Mesendoderm (in vitro differentiated cells): ENCODE data around the gene NCF4.
A peak's percentile ranks its signal among the peaks of the same experiment; 100 is the strongest.

Experiments
- DNase-seq: peaks from one replicate; pipeline ENCODE4 v3.0.0; 2013
- H2AK5ac ChIP-seq: 2 replicates; pipeline ENCODE4 v1.6.1; 2013; ENCODE audit warnings: low read length, inconsistent platforms
- H2BK120ac ChIP-seq: 2 replicates; pipeline ENCODE4 v1.6.1; 2013; ENCODE audit warnings: low read depth, mild to moderate bottlenecking, low read length, moderate library complexity, mixed read lengths
- H2BK15ac ChIP-seq: replicated peaks from 2 replicates; pipeline ENCODE4 v1.6.1; 2013; ENCODE audit warnings: low read depth, mild to moderate bottlenecking, moderate library complexity
- H2BK5ac ChIP-seq: 2 replicates; pipeline ENCODE4 v1.6.1; 2013; ENCODE audit warnings: low read length, inconsistent platforms
- H3K18ac ChIP-seq: 2 replicates; pipeline ENCODE4 v1.6.1; 2013; ENCODE audit warnings: mild to moderate bottlenecking, low read length, mixed read lengths
- H3K23ac ChIP-seq: one replicate; pipeline ENCODE4 v1.6.1; 2013; ENCODE audit warnings: low read length
- H3K27ac ChIP-seq: 2 replicates; pipeline ENCODE4 v1.5.1; 2013; ENCODE audit warnings: low read depth, mild to moderate bottlenecking, inconsistent platforms, low read length, moderate library complexity
- H3K27me3 ChIP-seq: 2 replicates; pipeline ENCODE4 v1.6.1; 2013; ENCODE audit warnings: low read length, control low read depth, mild to moderate bottlenecking, inconsistent platforms; ENCODE audit not compliant: insufficient read depth, poor library complexity
- H3K36me3 ChIP-seq: 2 replicates; pipeline ENCODE4 v1.6.1; 2013; ENCODE audit warnings: low read length, inconsistent platforms; ENCODE audit not compliant: control insufficient read depth, insufficient read depth
- H3K4ac ChIP-seq: one replicate; pipeline ENCODE4 v1.6.1; 2013; ENCODE audit warnings: low read depth, mild to moderate bottlenecking, low read length, moderate library complexity
- H3K4me1 ChIP-seq: 2 replicates; pipeline ENCODE4 v1.6.1; 2013; ENCODE audit warnings: low read depth, low read length, inconsistent platforms; ENCODE audit not compliant: control insufficient read depth
- H3K4me2 ChIP-seq: 2 replicates; pipeline ENCODE4 v1.6.1; 2013; ENCODE audit warnings: low read length
- H3K4me3 ChIP-seq: 2 replicates; pipeline ENCODE4 v1.5.1; 2013; ENCODE audit warnings: mild to moderate bottlenecking, low read length
- H3K56ac ChIP-seq: one replicate; pipeline ENCODE4 v1.6.1; 2013; ENCODE audit warnings: low read length
- H3K79me1 ChIP-seq: 2 replicates; pipeline ENCODE4 v1.6.1; 2013; ENCODE audit warnings: low read length, inconsistent platforms
- H3K79me2 ChIP-seq: 2 replicates; pipeline ENCODE4 v1.6.1; 2013; ENCODE audit warnings: mild to moderate bottlenecking, low read length; ENCODE audit not compliant: control insufficient read depth, insufficient read depth
- H3K9ac ChIP-seq: 2 replicates; pipeline ENCODE4 v1.6.1; 2013; ENCODE audit warnings: low read length, inconsistent platforms
- H4K5ac ChIP-seq: one replicate; pipeline ENCODE4 v1.6.1; 2013; ENCODE audit warnings: low read length
- H4K8ac ChIP-seq: one replicate; pipeline ENCODE4 v1.6.1; 2013; ENCODE audit warnings: low read depth, mild to moderate bottlenecking, control low read depth, low read length, moderate library complexity
- WGBS: extraction: QIAGEN DNeasy Blood & Tissue Kit; methylation state at CpG from one replicate; pipeline ENCODE4 v1.1.7; 2013; ENCODE audit warnings: low lambda C conversion rate, missing lambda C conversion rate; ENCODE audit not compliant: insufficient coverage; ENCODE audit errors: extremely low coverage; 5-methylcytosine and 5-hydroxymethylcytosine counted together

The NCF4 gene

GRCh38 chr22:36823186-36823839, 37.5 kb upstream of the NCF4 start:
- no peaks in the 10 kb centered on the region for H3K79me2 ChIP-seq
- no peak overlapping the region for H3K9ac ChIP-seq
- H2BK120ac ChIP-seq: no peak overlapping the region
- no peak overlapping the region for H3K23ac ChIP-seq
- H2AK5ac ChIP-seq: no peak overlapping the region
- H4K5ac ChIP-seq: no peak overlapping the region
- H3K4ac ChIP-seq: peak overlapping the region; percentile 23
- no peaks in the 10 kb centered on the region for H3K79me1 ChIP-seq
- H2BK5ac ChIP-seq: no peak overlapping the region
- peak overlapping the region; percentile 18 for H3K27ac ChIP-seq
- no peak overlapping the region for H3K56ac ChIP-seq
- no peak overlapping the region for H3K18ac ChIP-seq
- no peak overlapping the region for H3K4me2 ChIP-seq
- no CpG with 5 or more reads among the region's 17 CpGs for WGBS
- H3K27me3 ChIP-seq: no peaks in the 10 kb centered on the region
- DNase-seq: peak; percentile 97
- no peaks in the 10 kb centered on the region for H3K4me1 ChIP-seq
- no peak overlapping the region for H3K4me3 ChIP-seq
- H3K36me3 ChIP-seq: no peaks in the 10 kb centered on the region
- H4K8ac ChIP-seq: no peak overlapping the region
- H2BK15ac ChIP-seq: no peak overlapping the region

DNA sequence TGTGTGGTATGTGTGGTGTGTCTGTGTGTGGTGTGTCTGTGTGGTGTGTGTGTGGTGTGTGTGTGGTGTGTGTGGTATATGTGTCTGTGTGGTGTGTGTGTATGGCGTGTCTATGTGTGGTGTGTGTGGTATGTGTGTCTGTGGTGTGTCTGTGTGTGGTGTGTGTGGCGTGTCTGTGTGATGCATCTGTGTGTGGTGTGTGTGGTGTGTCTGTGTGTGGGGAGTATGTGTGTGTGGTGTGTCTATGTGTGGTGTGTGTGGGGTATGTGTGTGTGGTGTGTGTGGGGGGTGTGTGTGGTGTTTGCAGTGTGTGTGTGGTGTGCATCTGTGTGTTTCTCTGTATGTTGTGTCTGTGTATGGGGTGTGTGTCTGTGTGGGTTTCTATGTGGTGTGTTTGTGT, 36.2 kb upstream of the NCF4 start:
- Histone ChIP-seq H3K79me2 (no peaks in the 10 kb centered on the region), H3K56ac (no peak overlapping the region), H3K36me3 (no peaks in the 10 kb centered on the region), H2BK5ac (no peak overlapping the region), H4K8ac (no peak overlapping the region), H3K27me3 (no peaks in the 10 kb centered on the region), H3K4me1 (no peaks in the 10 kb centered on the region), H3K9ac (no peak overlapping the region), H3K27ac (no peak overlapping the region), H2BK15ac (no peak overlapping the region), H2AK5ac (no peak overlapping the region), H3K18ac (no peak overlapping the region), H3K79me1 (no peaks in the 10 kb centered on the region), H3K4ac (no peak overlapping the region), H3K23ac (no peak overlapping the region), H3K4me3 (no peak overlapping the region), H3K4me2 (no peak overlapping the region), H2BK120ac (no peak overlapping the region), H4K5ac (no peak overlapping the region)
- DNase-seq: no peak
- WGBS: no CpG with 5 or more reads among the region's 2 CpGs

DNA sequence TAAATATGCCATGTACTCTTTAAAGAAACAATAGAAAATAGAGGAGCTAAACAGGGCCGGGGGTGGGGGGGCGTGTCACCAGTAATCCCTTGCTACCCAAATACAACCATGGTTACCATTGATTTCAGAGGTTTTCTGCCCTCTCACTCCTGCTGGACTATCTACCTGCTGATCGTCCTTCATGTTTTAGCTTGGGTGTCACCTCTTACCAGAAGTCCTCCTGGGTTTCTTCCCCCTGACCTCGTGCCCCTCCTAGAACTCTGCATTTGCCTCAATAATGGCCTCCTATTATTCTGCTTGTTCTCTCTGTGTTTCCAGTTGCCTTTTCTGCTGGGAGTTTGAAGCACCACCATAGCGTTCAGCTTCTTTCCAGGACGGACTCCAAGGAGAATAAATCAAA, 34.5 kb upstream of the NCF4 start:
- Histone ChIP-seq H3K4me3 (no peak overlapping the region), H3K27ac (no peak overlapping the region), H2BK5ac (no peak overlapping the region), H3K23ac (no peak overlapping the region), H4K8ac (no peak overlapping the region), H3K79me2 (no peaks in the 10 kb centered on the region), H3K4ac (no peak overlapping the region), H3K56ac (no peak overlapping the region), H3K36me3 (no peaks in the 10 kb centered on the region), H3K79me1 (no peaks in the 10 kb centered on the region), H3K18ac (no peak overlapping the region), H3K9ac (no peak overlapping the region), H4K5ac (no peak overlapping the region), H3K27me3 (no peaks in the 10 kb centered on the region), H3K4me2 (no peak overlapping the region), H2BK120ac (no peak overlapping the region), H2BK15ac (no peak overlapping the region), H2AK5ac (no peak overlapping the region), H3K4me1 (no peaks in the 10 kb centered on the region)
- WGBS: no CpG with 5 or more reads among the region's 6 CpGs
- DNase-seq: no peak

- no peak overlapping the region for H3K4me3 ChIP-seq
- no peak overlapping the region for H3K4ac ChIP-seq
- no peak overlapping the region for H3K23ac ChIP-seq
- H3K4me2 ChIP-seq: no peak overlapping the region
- H3K18ac ChIP-seq: no peak overlapping the region
- H4K5ac ChIP-seq: no peak overlapping the region
- no peak overlapping the region for H2BK15ac ChIP-seq
- no peak overlapping the region for H3K9ac ChIP-seq
- no CpG with 5 or more reads among the region's 3 CpGs for WGBS
- H4K8ac ChIP-seq: no peak overlapping the region
- H3K36me3 ChIP-seq: no peaks in the 10 kb centered on the region
- H3K27ac ChIP-seq: no peak overlapping the region
- H2BK120ac ChIP-seq: no peak overlapping the region
- no peak overlapping the region for H2BK5ac ChIP-seq
- H3K56ac ChIP-seq: no peak overlapping the region
- H3K27me3 ChIP-seq: no peaks in the 10 kb centered on the region
- H3K4me1 ChIP-seq: no peaks in the 10 kb centered on the region
- H3K79me2 ChIP-seq: no peaks in the 10 kb centered on the region
- H3K79me1 ChIP-seq: no peaks in the 10 kb centered on the region
- DNase-seq: peak; percentile 69
- H2AK5ac ChIP-seq: no peak overlapping the region
These were observed 32.0 kb upstream of the NCF4 start for GRCh38 chr22:36828815-36829214.

- no CpG with 5 or more reads among the region's 5 CpGs for WGBS
- no peak overlapping the region for H2BK5ac ChIP-seq
These were observed 31.3 kb upstream of the NCF4 start for GRCh38 chr22:36829370-36830002.

GRCh38 chr22:36830601-36831000, 30.2 kb upstream of the NCF4 start:
- no peak overlapping the region for H3K23ac ChIP-seq
- H2BK5ac ChIP-seq: no peak overlapping the region
- H4K5ac ChIP-seq: no peak overlapping the region
- no peak overlapping the region for H3K4me3 ChIP-seq
- no peaks in the 10 kb centered on the region for H3K4me1 ChIP-seq
- no peaks in the 10 kb centered on the region for H3K79me2 ChIP-seq
- no peak for DNase-seq
- no peak overlapping the region for H2AK5ac ChIP-seq
- no peak overlapping the region for H3K4ac ChIP-seq
- H3K9ac ChIP-seq: no peak overlapping the region
- no peak overlapping the region for H2BK15ac ChIP-seq
- H3K4me2 ChIP-seq: no peak overlapping the region
- no peak overlapping the region for H3K27ac ChIP-seq
- no peak overlapping the region for H3K18ac ChIP-seq
- no peaks in the 10 kb centered on the region for H3K79me1 ChIP-seq
- no peak overlapping the region for H3K56ac ChIP-seq
- no peaks in the 10 kb centered on the region for H3K27me3 ChIP-seq
- H3K36me3 ChIP-seq: no peaks in the 10 kb centered on the region
- no CpG with 5 or more reads among the region's 2 CpGs for WGBS
- H2BK120ac ChIP-seq: no peak overlapping the region
- no peak overlapping the region for H4K8ac ChIP-seq

More at GRCh38 chr22:36829370-36830002, 31.3 kb upstream of the NCF4 start:
- Histone ChIP-seq H3K23ac (no peak overlapping the region), H3K36me3 (no peaks in the 10 kb centered on the region), H3K18ac (no peak overlapping the region), H3K4me1 (no peaks in the 10 kb centered on the region), H3K4ac (no peak overlapping the region), H3K56ac (no peak overlapping the region), H3K79me1 (no peaks in the 10 kb centered on the region), H3K4me2 (no peak overlapping the region), H3K4me3 (no peak overlapping the region), H3K9ac (no peak overlapping the region), H2BK120ac (no peak overlapping the region), H4K8ac (no peak overlapping the region), H2AK5ac (no peak overlapping the region), H3K79me2 (no peaks in the 10 kb centered on the region), H4K5ac (no peak overlapping the region), H3K27me3 (no peaks in the 10 kb centered on the region), H2BK15ac (no peak overlapping the region), H3K27ac (no peak overlapping the region)
- no peak for DNase-seq
